Measurements from ENCODE around the gene ETV1. TPM values are rescaled to one million over a fixed set of nuclear protein-coding genes. Genes with fewer than 3 reads are reported as not detected.

The ETV1 gene
- total and polyA plus RNA-seq, 4 donors: 34.9 to 59.6 (median 41.7) TPM

- Histone ChIP-seq H3K36me3 (ENCODE audit: control insufficient read depth, insufficient read depth, low read length) (no peaks in the 10 kb centered on the region), H3K9me3 (ENCODE audit: control insufficient read depth, insufficient read depth, low read length) (no peaks in the 10 kb centered on the region), H3K27me3 (ENCODE audit: control insufficient read depth, insufficient read depth, low read length) (no peaks in the 10 kb centered on the region), H3K4me3 (ENCODE audit: low read depth, low read length) (no peak overlapping the region), H3K27ac (ENCODE audit: low read depth, low read length) (no peak overlapping the region), H3K4me1 (ENCODE audit: control insufficient read depth, insufficient read depth, low read length) (no peaks in the 10 kb centered on the region)
- no peak for DNase-seq (ENCODE audit: low read depth in 4 of 6, low spot score in 6 of 6)
- 100% methylated on average over 1 of the region's 10 CpGs for WGBS (ENCODE audit: insufficient coverage)
Observed at GRCh38 chr7:14009453-14010418, 20.3 kb upstream of the ETV1 start.

DNA sequence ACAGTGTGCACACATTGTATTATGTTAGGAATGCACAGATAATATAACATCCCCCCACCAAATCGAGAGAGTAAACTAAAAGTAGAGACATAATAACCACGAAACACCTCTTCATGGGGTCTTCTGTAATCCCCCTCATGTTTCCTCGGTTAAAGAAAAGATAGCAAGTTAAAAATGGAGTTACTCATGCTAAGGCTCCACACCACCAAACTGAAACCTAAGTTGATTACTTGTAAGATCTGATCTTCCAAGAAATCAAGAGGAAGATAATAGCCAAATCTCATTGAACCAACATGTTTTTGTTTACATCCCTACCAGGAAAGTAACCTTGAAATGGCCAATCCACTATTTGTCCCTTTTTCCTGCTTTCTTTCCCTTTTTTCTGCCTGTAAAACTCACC lies 11.7 kb upstream of the ETV1 start:
- H3K4me3 ChIP-seq (ENCODE audit: low read depth, low read length): no peak overlapping the region
- H3K27me3 ChIP-seq (ENCODE audit: control insufficient read depth, insufficient read depth, low read length): no peaks in the 10 kb centered on the region
- no peaks in the 10 kb centered on the region for H3K36me3 ChIP-seq (ENCODE audit: control insufficient read depth, insufficient read depth, low read length)
- H3K27ac ChIP-seq (ENCODE audit: low read depth, low read length): no peak overlapping the region
- H3K4me1 ChIP-seq (ENCODE audit: control insufficient read depth, insufficient read depth, low read length): no peaks in the 10 kb centered on the region
- no peaks in the 10 kb centered on the region for H3K9me3 ChIP-seq (ENCODE audit: control insufficient read depth, insufficient read depth, low read length)
- WGBS (ENCODE audit: insufficient coverage): no CpG with 5 or more reads among the region's 3 CpGs
- no peak for DNase-seq (ENCODE audit: low read depth in 4 of 6, low spot score in 6 of 6)

GRCh38 chr7:14000247-14000646 lies 10.8 kb upstream of the ETV1 start:
- no CpG with 5 or more reads among the region's 1 CpG for WGBS (ENCODE audit: insufficient coverage)
- no peaks in the 10 kb centered on the region for H3K9me3 ChIP-seq (ENCODE audit: control insufficient read depth, insufficient read depth, low read length)
- no peak for DNase-seq (ENCODE audit: low read depth in 4 of 6, low spot score in 6 of 6)

DNA sequence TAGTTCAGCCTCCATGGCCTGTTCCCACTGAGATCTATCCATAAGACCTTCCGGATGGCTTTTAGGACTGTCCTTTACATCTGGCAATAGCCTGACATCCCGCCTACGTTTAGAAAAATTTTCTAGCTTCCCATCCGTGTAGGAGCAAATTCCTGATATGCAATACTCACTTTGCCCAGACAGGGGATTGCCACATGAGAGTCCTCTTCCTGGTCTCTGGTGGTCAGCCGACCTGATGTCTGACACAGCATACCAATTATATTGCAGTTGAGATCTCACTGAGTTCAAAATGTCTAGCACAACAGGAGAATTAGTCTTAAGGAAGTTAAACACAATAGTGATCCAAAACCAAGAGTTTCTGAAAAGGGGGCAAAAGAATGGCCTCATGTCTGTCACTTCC lies 9.4 kb upstream of the ETV1 start:
- no peaks in the 10 kb centered on the region for H3K4me1 ChIP-seq (ENCODE audit: control insufficient read depth, insufficient read depth, low read length)
- WGBS (ENCODE audit: insufficient coverage): 67% methylated on average over 4 of the region's 5 CpGs
- H3K27ac ChIP-seq (ENCODE audit: low read depth, low read length): no peak overlapping the region
- no peaks in the 10 kb centered on the region for H3K9me3 ChIP-seq (ENCODE audit: control insufficient read depth, insufficient read depth, low read length)
- H3K4me3 ChIP-seq (ENCODE audit: low read depth, low read length): no peak overlapping the region
- DNase-seq (ENCODE audit: low read depth in 4 of 6, low spot score in 6 of 6): no peak
- H3K36me3 ChIP-seq (ENCODE audit: control insufficient read depth, insufficient read depth, low read length): no peaks in the 10 kb centered on the region
- H3K27me3 ChIP-seq (ENCODE audit: control insufficient read depth, insufficient read depth, low read length): no peaks in the 10 kb centered on the region

More at GRCh38 chr7:14000247-14000646, 10.8 kb upstream of the ETV1 start:
- no peak overlapping the region for H3K4me3 ChIP-seq (ENCODE audit: low read depth, low read length)
- no peaks in the 10 kb centered on the region for H3K36me3 ChIP-seq (ENCODE audit: control insufficient read depth, insufficient read depth, low read length)
- H3K27me3 ChIP-seq (ENCODE audit: control insufficient read depth, insufficient read depth, low read length): no peaks in the 10 kb centered on the region
- no peaks in the 10 kb centered on the region for H3K4me1 ChIP-seq (ENCODE audit: control insufficient read depth, insufficient read depth, low read length)
- no peak overlapping the region for H3K27ac ChIP-seq (ENCODE audit: low read depth, low read length)

DNA sequence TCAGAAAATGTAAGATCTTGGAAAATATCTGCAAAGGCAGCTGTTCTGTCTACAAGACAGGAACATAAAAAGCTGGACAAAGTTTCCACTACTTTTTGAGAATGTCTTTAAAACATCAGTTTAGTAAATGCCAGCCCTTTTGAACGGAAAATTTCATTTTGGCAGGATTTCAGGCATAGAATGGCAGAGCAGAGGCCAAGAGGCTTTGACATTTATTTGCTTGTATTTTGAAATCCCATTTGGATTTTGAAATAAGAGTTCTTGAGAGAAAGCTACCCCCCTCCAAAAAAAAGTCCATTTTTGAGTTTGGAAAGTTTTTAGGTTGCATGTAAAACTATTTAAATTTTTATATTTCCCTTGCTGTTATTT lies 3.1 kb upstream of the ETV1 start:
- peak overlapping the region; percentile 95 for H3K4me3 ChIP-seq (ENCODE audit: low read depth, low read length)
- H3K27me3 ChIP-seq (ENCODE audit: control insufficient read depth, insufficient read depth, low read length): no peaks in the 10 kb centered on the region
- no CpG with 5 or more reads among the region's 1 CpG for WGBS (ENCODE audit: insufficient coverage)
- no peaks in the 10 kb centered on the region for H3K9me3 ChIP-seq (ENCODE audit: control insufficient read depth, insufficient read depth, low read length)
- peaks cover 4% of the 10 kb centered on the region for H3K4me1 ChIP-seq (ENCODE audit: control insufficient read depth, insufficient read depth, low read length)
- H3K36me3 ChIP-seq (ENCODE audit: control insufficient read depth, insufficient read depth, low read length): no peaks in the 10 kb centered on the region
- peak in 1 of 6 donors; percentile 43 for DNase-seq (ENCODE audit: low read depth in 4 of 6, low spot score in 6 of 6)
- H3K27ac ChIP-seq (ENCODE audit: low read depth, low read length): peak overlapping the region; percentile 98

DNA sequence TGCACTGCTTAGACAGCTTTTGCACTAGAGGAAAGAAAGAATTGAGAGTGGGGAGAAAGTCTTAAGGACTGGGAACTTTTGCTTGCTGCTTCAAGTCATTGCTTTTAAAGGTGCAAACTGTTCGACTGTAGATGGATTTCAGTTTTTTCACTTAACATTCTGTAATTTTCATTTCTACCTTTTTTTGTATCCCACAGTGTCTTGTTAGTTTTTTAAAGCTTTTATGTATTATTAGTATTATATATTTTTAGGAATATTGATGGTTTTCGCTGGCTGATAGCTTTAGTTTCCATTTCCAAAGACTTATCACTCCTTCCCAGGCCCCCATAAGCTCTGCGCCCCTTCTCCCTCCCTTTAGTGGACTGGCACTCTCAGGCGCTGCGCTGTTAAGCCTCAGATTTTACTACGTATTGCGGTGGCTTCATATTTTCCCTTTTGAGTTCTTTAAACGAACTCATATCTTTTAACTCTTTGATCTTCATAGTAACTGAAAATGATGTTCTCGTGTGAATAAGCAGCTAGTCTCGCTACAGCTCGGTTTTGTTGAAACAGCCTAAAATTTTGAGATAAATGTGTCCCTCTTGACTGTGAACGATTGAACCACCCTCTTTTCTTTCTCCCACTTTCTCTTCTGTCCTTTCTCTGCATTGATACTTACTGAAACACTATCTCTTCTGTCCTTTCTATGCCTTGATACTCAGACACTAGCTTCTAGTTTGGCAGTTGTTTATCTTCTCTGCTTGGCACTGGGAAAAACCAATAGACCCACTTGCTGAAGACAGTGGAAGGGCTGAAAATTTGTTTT lies 2.5 kb upstream of the ETV1 start:
- peak in 2 of 6 donors; percentile 48 to 49 for DNase-seq (ENCODE audit: low read depth in 4 of 6, low spot score in 6 of 6)
- peak overlapping the region; percentile 95 for H3K4me3 ChIP-seq (ENCODE audit: low read depth, low read length)
- no peaks in the 10 kb centered on the region for H3K9me3 ChIP-seq (ENCODE audit: control insufficient read depth, insufficient read depth, low read length)
- H3K36me3 ChIP-seq (ENCODE audit: control insufficient read depth, insufficient read depth, low read length): no peaks in the 10 kb centered on the region
- H3K4me1 ChIP-seq (ENCODE audit: control insufficient read depth, insufficient read depth, low read length): peaks cover 4% of the 10 kb centered on the region
- H3K27me3 ChIP-seq (ENCODE audit: control insufficient read depth, insufficient read depth, low read length): no peaks in the 10 kb centered on the region
- peak overlapping the region; percentile 98 for H3K27ac ChIP-seq (ENCODE audit: low read depth, low read length)
- WGBS (ENCODE audit: insufficient coverage): 10% methylated on average over 2 of the region's 12 CpGs

DNA sequence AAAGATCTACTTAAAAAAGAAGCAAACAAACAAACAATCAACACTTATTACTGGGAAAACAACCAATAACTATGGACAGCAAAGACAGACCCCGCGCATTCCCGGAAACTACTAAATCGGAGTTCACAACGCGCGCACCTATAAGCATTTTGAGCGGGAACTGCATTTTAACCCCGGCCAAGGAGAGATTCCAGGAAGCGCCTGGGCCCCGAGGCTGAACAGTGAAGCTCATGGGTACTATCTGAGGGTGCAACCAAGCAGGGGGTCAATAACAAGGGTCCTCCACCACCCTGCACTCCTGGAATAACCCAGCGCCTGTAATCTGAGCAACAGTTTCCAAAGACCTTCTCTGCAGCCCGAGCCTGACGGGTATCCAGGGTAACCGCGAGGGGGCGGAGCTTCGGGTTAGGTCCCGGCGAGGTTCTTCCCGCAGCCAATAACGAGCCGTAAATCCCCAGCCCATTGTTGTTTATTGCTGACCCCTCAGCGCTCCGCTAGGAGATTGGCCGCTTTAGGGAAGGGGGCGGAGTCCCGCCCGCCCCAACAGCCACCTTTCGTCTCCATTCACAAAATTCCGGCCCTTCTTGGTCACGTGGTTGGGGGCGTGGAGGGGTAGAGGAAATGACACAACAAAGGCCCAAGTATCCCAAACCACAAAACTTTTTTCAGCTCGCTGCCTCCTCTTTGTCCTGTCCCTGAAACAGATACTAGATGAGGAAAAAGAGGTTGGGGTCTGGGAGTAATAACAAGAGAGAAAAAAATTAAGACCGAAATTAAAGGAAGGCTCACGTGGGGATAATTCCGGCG lies 1.7 kb upstream of the ETV1 start:
- DNase-seq (ENCODE audit: low read depth in 4 of 6, low spot score in 6 of 6): peak; percentile 83 to 98 (median 92)
- Histone ChIP-seq H3K4me1 (ENCODE audit: control insufficient read depth, insufficient read depth, low read length) (peaks cover 4% of the 10 kb centered on the region), H3K36me3 (ENCODE audit: control insufficient read depth, insufficient read depth, low read length) (no peaks in the 10 kb centered on the region), H3K4me3 (ENCODE audit: low read depth, low read length) (peak overlapping the region; percentile 95), H3K27ac (ENCODE audit: low read depth, low read length) (peak overlapping the region; percentile 98), H3K27me3 (ENCODE audit: control insufficient read depth, insufficient read depth, low read length) (no peaks in the 10 kb centered on the region), H3K9me3 (ENCODE audit: control insufficient read depth, insufficient read depth, low read length) (no peaks in the 10 kb centered on the region)
- under 1% methylated on average over 27 of the region's 38 CpGs for WGBS (ENCODE audit: insufficient coverage)

DNA sequence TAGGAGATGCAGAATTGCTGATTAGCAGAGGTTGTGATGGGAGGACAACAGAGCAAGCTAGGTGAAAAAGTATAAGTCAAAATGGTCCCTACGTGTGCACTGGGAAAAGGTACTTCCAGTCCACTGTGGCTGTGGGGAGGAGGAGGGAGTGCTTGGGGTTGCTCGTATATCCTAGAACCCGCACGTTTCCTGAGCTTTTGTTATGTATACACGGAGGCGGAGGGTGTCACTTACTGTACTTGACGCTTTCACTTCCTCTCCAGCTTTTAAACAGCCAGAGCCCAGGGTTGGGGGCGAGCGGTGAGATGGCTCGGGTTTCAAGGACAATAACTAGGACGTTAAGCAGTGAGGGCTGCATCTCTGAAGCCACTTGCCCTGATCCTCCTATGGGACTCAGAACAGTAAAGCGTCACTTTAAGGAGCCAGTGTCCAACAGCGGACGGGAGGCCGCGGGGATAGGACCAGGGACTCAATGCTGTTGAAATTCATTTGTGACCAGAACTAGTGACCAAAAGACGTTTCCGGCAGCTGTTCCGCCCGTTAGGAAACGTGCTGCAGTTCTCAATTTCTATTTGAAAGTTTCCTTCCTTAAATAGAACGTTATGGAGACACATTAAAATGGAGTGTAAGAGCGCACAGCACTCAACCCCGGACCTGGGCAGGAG lies 985 bp upstream of the ETV1 start:
- WGBS (ENCODE audit: insufficient coverage): 0% methylated on average over 18 of the region's 24 CpGs
- H3K27me3 ChIP-seq (ENCODE audit: control insufficient read depth, insufficient read depth, low read length): no peaks in the 10 kb centered on the region
- peak overlapping the region; percentile 95 for H3K4me3 ChIP-seq (ENCODE audit: low read depth, low read length)
- DNase-seq (ENCODE audit: low read depth in 4 of 6, low spot score in 6 of 6): peak in 4 of 6 donors; percentile 39 to 87 (median 68)
- H3K27ac ChIP-seq (ENCODE audit: low read depth, low read length): peak overlapping the region; percentile 98
- H3K9me3 ChIP-seq (ENCODE audit: control insufficient read depth, insufficient read depth, low read length): no peaks in the 10 kb centered on the region
- H3K4me1 ChIP-seq (ENCODE audit: control insufficient read depth, insufficient read depth, low read length): peaks cover 4% of the 10 kb centered on the region
- no peaks in the 10 kb centered on the region for H3K36me3 ChIP-seq (ENCODE audit: control insufficient read depth, insufficient read depth, low read length)

- Histone ChIP-seq H3K27me3 (ENCODE audit: control insufficient read depth, insufficient read depth, low read length) (no peaks in the 10 kb centered on the region), H3K36me3 (ENCODE audit: control insufficient read depth, insufficient read depth, low read length) (no peaks in the 10 kb centered on the region), H3K4me1 (ENCODE audit: control insufficient read depth, insufficient read depth, low read length) (peaks cover 4% of the 10 kb centered on the region), H3K27ac (ENCODE audit: low read depth, low read length) (peak overlapping the region; percentile 98), H3K9me3 (ENCODE audit: control insufficient read depth, insufficient read depth, low read length) (no peaks in the 10 kb centered on the region), H3K4me3 (ENCODE audit: low read depth, low read length) (peak overlapping the region; percentile 95)
- DNase-seq (ENCODE audit: low read depth in 4 of 6, low spot score in 6 of 6): no peak
- 0% methylated on average over 6 of the region's 13 CpGs for WGBS (ENCODE audit: insufficient coverage)
Observed at GRCh38 chr7:13989949-13990305, 461 bp upstream of the ETV1 start.

Data from spinal cord (tissue), 10 donors.